K562 (cell line): Measurements from ENCODE around the gene LYPD5. TPM values are rescaled to one million over a fixed set of nuclear protein-coding genes. Genes with fewer than 3 reads are reported as not detected.

ENCODE experiments used
- ARID2 ChIP-seq: fragments of 450-650 bp; IDR thresholded peaks from 2 replicates; pipeline ENCODE4 v1.6.1; 2017; ENCODE audit warnings: antibody characterized with exemption, mild to moderate bottlenecking
- BACH1 ChIP-seq: fragments of 200-800 bp; sonication (Bioruptor generic); IDR thresholded peaks from 2 replicates; pipeline ENCODE4 v1.6.1; 2016; ENCODE audit warnings: missing genetic modification characterization, missing compliant biosample characterization
- C11orf30 ChIP-seq: fragments of 450-650 bp; IDR thresholded peaks from 2 replicates; pipeline ENCODE4 v1.6.1; 2016; ENCODE audit warnings: low read depth, mild to moderate bottlenecking
- CBX5 ChIP-seq: IDR thresholded peaks from 2 replicates; pipeline ENCODE4 v1.6.1; 2014; ENCODE audit warnings: low read depth, borderline replicate concordance
- CTBP1 ChIP-seq: fragments of 450-650 bp; IDR thresholded peaks from 2 replicates; pipeline ENCODE4 v1.6.1; 2016; ENCODE audit warnings: borderline replicate concordance
- EZH2 ChIP-seq: IDR thresholded peaks from 2 replicates; pipeline ENCODE4 v1.6.1; 2012; ENCODE audit warnings: low read depth, mild to moderate bottlenecking, inconsistent platforms, low read length, borderline replicate concordance
- HIVEP1 ChIP-seq: fragments of 250-450 bp; sonication (Bioruptor Pico); IDR thresholded peaks from 2 replicates; pipeline ENCODE4 v1.4.0; 2020; ENCODE audit warnings: mild to moderate bottlenecking
- PRPF4 ChIP-seq: fragments of 200-400 bp; formaldehyde crosslinking; IDR thresholded peaks from one replicate; pipeline ENCODE4 v1.6.1; 2017; ENCODE audit warnings: low read length, low read depth, mild to moderate bottlenecking; ENCODE audit not compliant: insufficient read depth, poor library complexity, severe bottlenecking
- RBM22 ChIP-seq: fragments of 200-400 bp; formaldehyde crosslinking; IDR thresholded peaks from 2 replicates; pipeline ENCODE4 v1.6.1; 2018; ENCODE audit warnings: low read length, low read depth; ENCODE audit not compliant: poor library complexity, severe bottlenecking
- SNIP1 ChIP-seq: fragments of 450-650 bp; IDR thresholded peaks from 2 replicates; pipeline ENCODE4 v1.7.1; 2017; ENCODE audit warnings: low read depth, mild to moderate bottlenecking
- THAP12 ChIP-seq: fragments of 250-450 bp; sonication (Bioruptor Pico); IDR thresholded peaks from 2 replicates; pipeline ENCODE4 v1.9.0; 2021; ENCODE audit warnings: mild to moderate bottlenecking, inconsistent platforms
- ZC3H11A ChIP-seq: IDR thresholded peaks from 2 replicates; pipeline ENCODE4 v1.6.1; 2012; ENCODE audit warnings: low read depth, low read length, improper control_type of control experiment
- ZNF79 ChIP-seq: fragments of 250-450 bp; sonication (Bioruptor Pico); IDR thresholded peaks from 2 replicates; pipeline ENCODE4 v1.4.0; 2020; ENCODE audit warnings: low read depth, mild to moderate bottlenecking, moderate library complexity
- polyA plus RNA-seq, 8 experiments: library from polyadenylated mRNA; depleted of rRNA in 4 of 8; stranded (reverse) in 5 of 8; unstranded in 3 of 8; fragments of >200 nt; fragmentation: Nextera tagmentation in 2 of 8; fragmentation: Illumina TruSeq in 1 of 8; extraction: Ambion mirVana in 2 of 8; extraction: Trizol in 1 of 8; gene quantifications; 2 replicates each; pipeline versions ENCODE4 v1.2.1 to v1.2.3, GENCODE V29; 2011 to 2014; ENCODE audit warnings: inconsistent platforms in 1 of 8, missing spikeins in 1 of 8
- total RNA-seq, 7 experiments: library from RNA; depleted of rRNA in 6 of 7; stranded (reverse); fragments of >200 nt in 6 of 7; fragmentation: Illumina TruSeq in 2 of 7; extraction: Trizol in 2 of 7; gene quantifications; 2 replicates each; pipeline versions ENCODE4 v1.2.1 to v1.2.3, GENCODE V29; 2011 to 2021; ENCODE audit warnings: low replicate concordance in 1 of 7
- TF ChIP-seq, protein P1 (sequence below): fragments of 250-450 bp; sonication (Bioruptor Pico); IDR thresholded peaks from 2 replicates; pipeline ENCODE4 v1.4.0; 2020
- TF ChIP-seq, protein P2 (sequence below): IDR thresholded peaks from 2 replicates; pipeline ENCODE4 v1.6.1; 2011; ENCODE audit warnings: borderline replicate concordance, low read depth, mild to moderate bottlenecking, moderate library complexity, low read length; ENCODE audit not compliant: insufficient read depth, poor library complexity, severe bottlenecking
- TF ChIP-seq, protein P3 (sequence below): fragments of 250-450 bp; sonication (Bioruptor Pico); IDR thresholded peaks from 2 replicates; pipeline ENCODE4 v1.8.0; 2021; ENCODE audit warnings: moderate library complexity, mild to moderate bottlenecking, inconsistent platforms

LYPD5 gene
- total and polyA plus RNA-seq, 9 of the 15 experiments (the other 6 are each of a cell fraction or from before 2014, with no cell fraction given) = 0.03 to 0.22 (median 0.10) TPM; not detected in 3

- TF ChIP-seq, protein P1, sequence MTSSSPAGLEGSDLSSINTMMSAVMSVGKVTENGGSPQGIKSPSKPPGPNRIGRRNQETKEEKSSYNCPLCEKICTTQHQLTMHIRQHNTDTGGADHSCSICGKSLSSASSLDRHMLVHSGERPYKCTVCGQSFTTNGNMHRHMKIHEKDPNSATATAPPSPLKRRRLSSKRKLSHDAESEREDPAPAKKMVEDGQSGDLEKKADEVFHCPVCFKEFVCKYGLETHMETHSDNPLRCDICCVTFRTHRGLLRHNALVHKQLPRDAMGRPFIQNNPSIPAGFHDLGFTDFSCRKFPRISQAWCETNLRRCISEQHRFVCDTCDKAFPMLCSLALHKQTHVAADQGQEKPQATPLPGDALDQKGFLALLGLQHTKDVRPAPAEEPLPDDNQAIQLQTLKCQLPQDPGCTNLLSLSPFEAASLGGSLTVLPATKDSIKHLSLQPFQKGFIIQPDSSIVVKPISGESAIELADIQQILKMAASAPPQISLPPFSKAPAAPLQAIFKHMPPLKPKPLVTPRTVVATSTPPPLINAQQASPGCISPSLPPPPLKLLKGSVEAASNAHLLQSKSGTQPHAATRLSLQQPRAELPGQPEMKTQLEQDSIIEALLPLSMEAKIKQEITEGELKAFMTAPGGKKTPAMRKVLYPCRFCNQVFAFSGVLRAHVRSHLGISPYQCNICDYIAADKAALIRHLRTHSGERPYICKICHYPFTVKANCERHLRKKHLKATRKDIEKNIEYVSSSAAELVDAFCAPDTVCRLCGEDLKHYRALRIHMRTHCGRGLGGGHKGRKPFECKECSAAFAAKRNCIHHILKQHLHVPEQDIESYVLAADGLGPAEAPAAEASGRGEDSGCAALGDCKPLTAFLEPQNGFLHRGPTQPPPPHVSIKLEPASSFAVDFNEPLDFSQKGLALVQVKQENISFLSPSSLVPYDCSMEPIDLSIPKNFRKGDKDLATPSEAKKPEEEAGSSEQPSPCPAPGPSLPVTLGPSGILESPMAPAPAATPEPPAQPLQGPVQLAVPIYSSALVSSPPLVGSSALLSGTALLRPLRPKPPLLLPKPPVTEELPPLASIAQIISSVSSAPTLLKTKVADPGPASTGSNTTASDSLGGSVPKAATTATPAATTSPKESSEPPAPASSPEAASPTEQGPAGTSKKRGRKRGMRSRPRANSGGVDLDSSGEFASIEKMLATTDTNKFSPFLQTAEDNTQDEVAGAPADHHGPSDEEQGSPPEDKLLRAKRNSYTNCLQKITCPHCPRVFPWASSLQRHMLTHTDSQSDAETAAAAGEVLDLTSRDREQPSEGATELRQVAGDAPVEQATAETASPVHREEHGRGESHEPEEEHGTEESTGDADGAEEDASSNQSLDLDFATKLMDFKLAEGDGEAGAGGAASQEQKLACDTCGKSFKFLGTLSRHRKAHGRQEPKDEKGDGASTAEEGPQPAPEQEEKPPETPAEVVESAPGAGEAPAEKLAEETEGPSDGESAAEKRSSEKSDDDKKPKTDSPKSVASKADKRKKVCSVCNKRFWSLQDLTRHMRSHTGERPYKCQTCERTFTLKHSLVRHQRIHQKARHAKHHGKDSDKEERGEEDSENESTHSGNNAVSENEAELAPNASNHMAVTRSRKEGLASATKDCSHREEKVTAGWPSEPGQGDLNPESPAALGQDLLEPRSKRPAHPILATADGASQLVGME = no peak
- TF ChIP-seq THAP12 (CRISPR knock-in tag) (no peak), HIVEP1 (CRISPR knock-in tag) (no peak), ZC3H11A (no peak), PRPF4 (no peak), ZNF79 (CRISPR knock-in tag) (no peak), RBM22 (no peak), CBX5 (no peak), EZH2 (no peak), C11orf30 (peak; percentile 96), ARID2 (no peak), SNIP1 (no peak), CTBP1 (peak; percentile 47; the same call in 1 of the 2 replicates), BACH1 (tag) (no peak)
- TF ChIP-seq, protein P2, sequence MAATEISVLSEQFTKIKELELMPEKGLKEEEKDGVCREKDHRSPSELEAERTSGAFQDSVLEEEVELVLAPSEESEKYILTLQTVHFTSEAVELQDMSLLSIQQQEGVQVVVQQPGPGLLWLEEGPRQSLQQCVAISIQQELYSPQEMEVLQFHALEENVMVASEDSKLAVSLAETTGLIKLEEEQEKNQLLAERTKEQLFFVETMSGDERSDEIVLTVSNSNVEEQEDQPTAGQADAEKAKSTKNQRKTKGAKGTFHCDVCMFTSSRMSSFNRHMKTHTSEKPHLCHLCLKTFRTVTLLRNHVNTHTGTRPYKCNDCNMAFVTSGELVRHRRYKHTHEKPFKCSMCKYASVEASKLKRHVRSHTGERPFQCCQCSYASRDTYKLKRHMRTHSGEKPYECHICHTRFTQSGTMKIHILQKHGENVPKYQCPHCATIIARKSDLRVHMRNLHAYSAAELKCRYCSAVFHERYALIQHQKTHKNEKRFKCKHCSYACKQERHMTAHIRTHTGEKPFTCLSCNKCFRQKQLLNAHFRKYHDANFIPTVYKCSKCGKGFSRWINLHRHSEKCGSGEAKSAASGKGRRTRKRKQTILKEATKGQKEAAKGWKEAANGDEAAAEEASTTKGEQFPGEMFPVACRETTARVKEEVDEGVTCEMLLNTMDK = no peak
- TF ChIP-seq, protein P3, sequence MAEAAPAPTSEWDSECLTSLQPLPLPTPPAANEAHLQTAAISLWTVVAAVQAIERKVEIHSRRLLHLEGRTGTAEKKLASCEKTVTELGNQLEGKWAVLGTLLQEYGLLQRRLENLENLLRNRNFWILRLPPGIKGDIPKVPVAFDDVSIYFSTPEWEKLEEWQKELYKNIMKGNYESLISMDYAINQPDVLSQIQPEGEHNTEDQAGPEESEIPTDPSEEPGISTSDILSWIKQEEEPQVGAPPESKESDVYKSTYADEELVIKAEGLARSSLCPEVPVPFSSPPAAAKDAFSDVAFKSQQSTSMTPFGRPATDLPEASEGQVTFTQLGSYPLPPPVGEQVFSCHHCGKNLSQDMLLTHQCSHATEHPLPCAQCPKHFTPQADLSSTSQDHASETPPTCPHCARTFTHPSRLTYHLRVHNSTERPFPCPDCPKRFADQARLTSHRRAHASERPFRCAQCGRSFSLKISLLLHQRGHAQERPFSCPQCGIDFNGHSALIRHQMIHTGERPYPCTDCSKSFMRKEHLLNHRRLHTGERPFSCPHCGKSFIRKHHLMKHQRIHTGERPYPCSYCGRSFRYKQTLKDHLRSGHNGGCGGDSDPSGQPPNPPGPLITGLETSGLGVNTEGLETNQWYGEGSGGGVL (CRISPR knock-in tag) = no peak
Observed at GRCh38 chr19:43776286-43776685, 26.0 kb downstream of the LYPD5 start (continued).
